Measurements from ENCODE around the gene STX8.

STX8 gene

GRCh38 chr17:9256361-9256750 lies 319.3 kb downstream of the STX8 start:
- Histone ChIP-seq H3K9me3 (ENCODE audit: control insufficient read depth, insufficient read depth, low read depth, low read length) (no peaks in the 10 kb centered on the region), H3K36me3 (ENCODE audit: control insufficient read depth in 2 of 2, insufficient read depth in 1 of 2, low read length in 2 of 2) (no peaks in the 10 kb centered on the region), H3K27ac (ENCODE audit: extremely low read depth, low read depth, low read length) (no peak overlapping the region), H3K4me1 (ENCODE audit: control insufficient read depth, insufficient read depth, low read length) (peaks cover 8% of the 10 kb centered on the region; the same call in 1 of the 2 replicates), H3K4me3 (ENCODE audit: low read depth, low read length) (no peak overlapping the region)
- TF ChIP-seq ZNF501 (tag by site-specific recombination; IDR thresholded peaks at IDR 0.05): no peak
- TF ChIP-seq BCL11B (tag by site-specific recombination; IDR thresholded peaks at IDR 0.05; ENCODE audit: low read depth): no peak
- no peak for TF ChIP-seq ZNF558 (tag by site-specific recombination; IDR thresholded peaks at IDR 0.05)
- no peak for TF ChIP-seq REST (tag by site-specific recombination; IDR thresholded peaks at IDR 0.05)
- no peak for TF ChIP-seq KLF7 (tag by site-specific recombination; IDR thresholded peaks at IDR 0.05; ENCODE audit: borderline replicate concordance)
- TF ChIP-seq, protein P1, sequence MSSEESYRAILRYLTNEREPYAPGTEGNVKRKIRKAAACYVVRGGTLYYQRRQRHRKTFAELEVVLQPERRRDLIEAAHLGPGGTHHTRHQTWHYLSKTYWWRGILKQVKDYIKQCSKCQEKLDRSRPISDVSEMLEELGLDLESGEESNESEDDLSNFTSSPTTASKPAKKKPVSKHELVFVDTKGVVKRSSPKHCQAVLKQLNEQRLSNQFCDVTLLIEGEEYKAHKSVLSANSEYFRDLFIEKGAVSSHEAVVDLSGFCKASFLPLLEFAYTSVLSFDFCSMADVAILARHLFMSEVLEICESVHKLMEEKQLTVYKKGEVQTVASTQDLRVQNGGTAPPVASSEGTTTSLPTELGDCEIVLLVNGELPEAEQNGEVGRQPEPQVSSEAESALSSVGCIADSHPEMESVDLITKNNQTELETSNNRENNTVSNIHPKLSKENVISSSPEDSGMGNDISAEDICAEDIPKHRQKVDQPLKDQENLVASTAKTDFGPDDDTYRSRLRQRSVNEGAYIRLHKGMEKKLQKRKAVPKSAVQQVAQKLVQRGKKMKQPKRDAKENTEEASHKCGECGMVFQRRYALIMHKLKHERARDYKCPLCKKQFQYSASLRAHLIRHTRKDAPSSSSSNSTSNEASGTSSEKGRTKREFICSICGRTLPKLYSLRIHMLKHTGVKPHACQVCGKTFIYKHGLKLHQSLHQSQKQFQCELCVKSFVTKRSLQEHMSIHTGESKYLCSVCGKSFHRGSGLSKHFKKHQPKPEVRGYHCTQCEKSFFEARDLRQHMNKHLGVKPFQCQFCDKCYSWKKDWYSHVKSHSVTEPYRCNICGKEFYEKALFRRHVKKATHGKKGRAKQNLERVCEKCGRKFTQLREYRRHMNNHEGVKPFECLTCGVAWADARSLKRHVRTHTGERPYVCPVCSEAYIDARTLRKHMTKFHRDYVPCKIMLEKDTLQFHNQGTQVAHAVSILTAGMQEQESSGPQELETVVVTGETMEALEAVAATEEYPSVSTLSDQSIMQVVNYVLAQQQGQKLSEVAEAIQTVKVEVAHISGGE (tag by site-specific recombination; conservative IDR thresholded peaks at IDR 0.05; ENCODE audit: low read depth): no peak
- TF ChIP-seq ZNF692 (tag by site-specific recombination; IDR thresholded peaks at IDR 0.05): no peak
- no peak for TF ChIP-seq ZNF157 (tag by site-specific recombination; IDR thresholded peaks at IDR 0.05)
- no peak for TF ChIP-seq BCL11A (tag by site-specific recombination; IDR thresholded peaks at IDR 0.05; ENCODE audit: low read depth)
- TF ChIP-seq, protein P2, sequence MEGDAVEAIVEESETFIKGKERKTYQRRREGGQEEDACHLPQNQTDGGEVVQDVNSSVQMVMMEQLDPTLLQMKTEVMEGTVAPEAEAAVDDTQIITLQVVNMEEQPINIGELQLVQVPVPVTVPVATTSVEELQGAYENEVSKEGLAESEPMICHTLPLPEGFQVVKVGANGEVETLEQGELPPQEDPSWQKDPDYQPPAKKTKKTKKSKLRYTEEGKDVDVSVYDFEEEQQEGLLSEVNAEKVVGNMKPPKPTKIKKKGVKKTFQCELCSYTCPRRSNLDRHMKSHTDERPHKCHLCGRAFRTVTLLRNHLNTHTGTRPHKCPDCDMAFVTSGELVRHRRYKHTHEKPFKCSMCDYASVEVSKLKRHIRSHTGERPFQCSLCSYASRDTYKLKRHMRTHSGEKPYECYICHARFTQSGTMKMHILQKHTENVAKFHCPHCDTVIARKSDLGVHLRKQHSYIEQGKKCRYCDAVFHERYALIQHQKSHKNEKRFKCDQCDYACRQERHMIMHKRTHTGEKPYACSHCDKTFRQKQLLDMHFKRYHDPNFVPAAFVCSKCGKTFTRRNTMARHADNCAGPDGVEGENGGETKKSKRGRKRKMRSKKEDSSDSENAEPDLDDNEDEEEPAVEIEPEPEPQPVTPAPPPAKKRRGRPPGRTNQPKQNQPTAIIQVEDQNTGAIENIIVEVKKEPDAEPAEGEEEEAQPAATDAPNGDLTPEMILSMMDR (tag by site-specific recombination; IDR thresholded peaks at IDR 0.05): no peak
- no peak for TF ChIP-seq GLIS1 (tag by site-specific recombination; IDR thresholded peaks at IDR 0.05)
- no peak for TF ChIP-seq ZNF747 (tag by site-specific recombination; IDR thresholded peaks at IDR 0.05)
- TF ChIP-seq ZNF600 (tag by site-specific recombination; IDR thresholded peaks at IDR 0.05): no peak
- no peak for TF ChIP-seq ZBTB1 (tag by site-specific recombination; IDR thresholded peaks at IDR 0.05)
- TF ChIP-seq ZNF776 (tag by site-specific recombination; IDR thresholded peaks at IDR 0.05; ENCODE audit: borderline replicate concordance): no peak
- TF ChIP-seq ZNF777 (tag by site-specific recombination; IDR thresholded peaks at IDR 0.05; ENCODE audit: borderline replicate concordance): no peak
- ChIA-PET POLR2A (no interaction called here), CTCF (interaction anchor here (0.5 to 1.4 kb wide), 2 partner anchors 36 to 143 kb away, joined by 3 read pairs; no protein-coding TSS in a partner anchor)

All from HEK293 (cell line).